ENCODE measurements around the gene ZNF141.

- TF ChIP-seq CTCF (IDR thresholded peaks at IDR 0.05) (no peak), POLR2A (IDR thresholded peaks at IDR 0.05) (no peak)
Observed at GRCh38 chr4:335515-335914, 2.1 kb upstream of the ZNF141 start.
